Activated T-helper 17 cell treated with anti-CD3 and anti-CD28 coated beads, Interleukin-2, amount 50 U/mL, for 72 hours (primary cell): ENCODE data around the gene DDX27. TPM values are rescaled to one million over a fixed set of nuclear protein-coding genes. Genes with fewer than 3 reads are reported as not detected.

Experiments
- ATAC-seq: fragments of 150-1000 bp; cut with Tn5 transposase; replicated peaks from 2 replicates; pipeline ENCODE4 v1.10.0; 2021; ENCODE audit warnings: mild to moderate bottlenecking, moderate library complexity
- H3K27ac Mint-ChIP-seq: one replicate; pipeline ENCODE4 v1.8.0; 2022; ENCODE audit warnings: mixed read lengths
- H3K27me3 Mint-ChIP-seq: one replicate; pipeline ENCODE4 v1.8.0; 2022; ENCODE audit warnings: mixed read lengths
- H3K36me3 Mint-ChIP-seq: one replicate; pipeline ENCODE4 v1.8.0; 2022; ENCODE audit warnings: low read depth, mild to moderate bottlenecking, mixed read lengths
- H3K4me1 Mint-ChIP-seq: one replicate; pipeline ENCODE4 v1.8.0; 2022; ENCODE audit warnings: mixed read lengths
- H3K4me3 Mint-ChIP-seq: one replicate; pipeline ENCODE4 v1.8.0; 2022; ENCODE audit warnings: mild to moderate bottlenecking, mixed read lengths
- H3K9me3 Mint-ChIP-seq: one replicate; pipeline ENCODE4 v1.8.0; 2022; ENCODE audit warnings: mixed read lengths
- total RNA-seq, 2 donors: library from RNA; stranded (reverse); gene quantifications; one replicate each; pipeline ENCODE4 v1.2.3, GENCODE V29; 2022

Gene DDX27
- total RNA-seq, 2 donors from 2014 or later: 35.6 to 56.3 TPM

DNA sequence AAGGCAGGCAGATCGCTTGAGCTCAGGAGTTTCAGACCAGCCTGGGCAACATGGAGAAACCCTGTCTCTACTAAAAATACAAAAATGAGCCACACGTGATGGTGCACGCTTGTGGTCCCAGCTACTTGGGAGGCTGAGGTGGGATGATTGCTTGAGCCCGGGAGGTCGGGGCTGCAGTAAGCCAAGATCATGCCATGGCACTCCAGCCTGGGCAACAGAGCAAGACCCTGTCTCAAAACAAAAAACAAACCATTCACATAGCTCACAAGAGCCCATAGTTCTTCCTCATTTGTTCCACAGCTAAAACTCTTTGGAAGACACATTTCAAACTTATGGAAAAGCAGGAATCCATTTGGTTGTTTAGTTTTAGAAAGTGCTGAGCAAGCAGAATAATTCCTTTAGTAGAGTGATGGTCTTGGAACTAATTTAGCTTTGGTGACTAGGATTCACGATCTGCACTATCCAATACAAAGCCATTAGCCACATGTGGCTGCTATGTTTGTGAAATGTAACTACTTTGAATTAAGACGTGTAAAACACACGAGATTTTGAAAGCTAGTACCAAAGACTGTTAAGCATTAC, 54.6 kb downstream of the DDX27 start:
- no peak for ATAC-seq
- peak overlapping the region; percentile 17 for H3K27ac Mint-ChIP-seq
- H3K36me3 Mint-ChIP-seq: peaks cover 96% of the 10 kb centered on the region
- peaks cover 40% of the 10 kb centered on the region for H3K4me1 Mint-ChIP-seq
- peaks cover 4% of the 10 kb centered on the region for H3K9me3 Mint-ChIP-seq
- H3K4me3 Mint-ChIP-seq: peak overlapping the region; percentile 88
- H3K27me3 Mint-ChIP-seq: no peaks in the 10 kb centered on the region

DNA sequence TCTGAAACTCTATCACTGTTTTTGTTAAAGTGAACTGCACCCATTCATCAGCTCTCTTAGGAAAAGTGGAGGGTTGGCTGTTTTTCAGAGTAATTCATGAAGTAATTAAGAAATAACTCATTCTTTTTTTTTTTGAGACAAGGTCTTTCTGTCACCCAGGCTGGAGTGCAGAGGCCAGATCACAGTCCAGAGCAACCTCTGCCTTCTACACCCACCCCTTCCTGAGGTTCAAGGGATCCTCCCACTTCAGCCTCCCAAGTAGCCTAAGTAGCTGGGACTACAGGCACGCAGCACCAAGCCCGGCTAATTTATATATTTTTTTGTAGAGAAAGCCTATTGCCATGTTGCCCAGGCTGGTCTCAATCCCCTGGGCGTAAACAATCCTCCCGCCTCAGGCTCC, 56.0 kb downstream of the DDX27 start:
- ATAC-seq: no peak
- H3K9me3 Mint-ChIP-seq: peaks cover 2% of the 10 kb centered on the region

DNA sequence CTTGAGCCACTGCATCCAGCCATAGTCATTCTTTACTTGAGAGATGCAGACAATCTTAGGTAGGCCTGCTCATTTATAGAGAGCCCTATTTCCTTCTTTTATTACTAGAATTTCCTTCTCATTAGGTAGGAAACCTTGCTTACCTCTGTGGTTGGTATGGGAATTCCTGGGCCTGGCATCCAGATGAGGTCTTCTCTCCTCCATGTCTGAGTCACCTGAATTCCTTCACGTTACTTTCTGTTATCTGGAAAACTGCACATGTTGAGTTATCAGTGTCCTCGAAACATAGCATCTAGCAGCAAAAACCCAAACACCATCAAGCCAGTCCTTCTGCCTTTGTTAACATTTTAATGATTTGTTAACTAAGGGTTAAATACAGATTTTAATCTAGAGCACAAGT, 56.4 kb downstream of the DDX27 start:
- Mint-ChIP-seq H3K9me3 (peaks cover 6% of the 10 kb centered on the region), H3K4me1 (peaks cover 30% of the 10 kb centered on the region), H3K36me3 (peaks cover 96% of the 10 kb centered on the region), H3K4me3 (peak overlapping the region; percentile 98), H3K27me3 (no peaks in the 10 kb centered on the region), H3K27ac (peak overlapping the region; percentile 100)
- ATAC-seq: no peak

More for the DNA sequence above, 56.0 kb downstream of the DDX27 start:
- Mint-ChIP-seq H3K4me3 (peak overlapping the region; percentile 98), H3K27me3 (no peaks in the 10 kb centered on the region), H3K36me3 (peaks cover 96% of the 10 kb centered on the region), H3K27ac (peak overlapping the region; percentile 100), H3K4me1 (peaks cover 32% of the 10 kb centered on the region)

DNA sequence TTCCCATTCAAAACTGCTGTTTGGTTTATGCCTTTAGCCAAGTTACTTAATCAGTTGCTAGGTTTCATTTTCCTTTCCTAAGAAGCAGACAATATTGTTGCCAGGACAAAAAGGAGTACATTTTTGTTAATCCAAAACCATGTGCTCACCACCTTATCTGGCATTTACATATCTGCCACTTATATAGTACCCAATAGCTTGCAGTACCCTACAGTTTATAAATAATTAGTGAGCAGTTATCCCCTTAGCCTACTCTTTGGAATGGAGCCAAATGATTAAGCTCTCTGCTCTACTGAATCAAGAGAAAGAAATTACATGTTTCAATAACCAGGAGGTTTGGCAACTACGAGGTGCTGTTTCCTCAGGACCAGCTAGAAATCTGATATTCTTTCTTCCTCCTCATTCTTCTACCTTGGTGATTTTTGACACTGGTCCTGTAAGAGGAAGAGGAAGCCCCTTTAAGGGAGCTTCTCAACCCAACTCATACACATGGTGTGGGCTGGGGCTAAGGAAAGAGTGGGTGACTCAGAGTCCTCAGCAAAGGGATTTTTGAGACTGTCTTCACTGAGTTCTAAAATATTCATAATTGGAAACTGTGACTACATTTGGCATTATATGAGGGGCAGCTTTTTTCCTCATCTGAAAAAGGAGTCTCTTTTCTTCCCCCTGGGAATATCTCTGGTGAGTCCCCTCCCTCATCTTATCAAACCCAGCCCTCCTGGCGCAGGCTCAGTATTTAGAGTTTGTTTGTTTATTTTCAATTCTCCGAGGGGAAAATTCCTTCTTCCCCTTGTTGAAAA, 57.1 kb downstream of the DDX27 start:
- peaks cover 12% of the 10 kb centered on the region for H3K9me3 Mint-ChIP-seq
- peak; percentile 61 for ATAC-seq
- no peaks in the 10 kb centered on the region for H3K27me3 Mint-ChIP-seq
- H3K27ac Mint-ChIP-seq: peak overlapping the region; percentile 100
- peaks cover 27% of the 10 kb centered on the region for H3K4me1 Mint-ChIP-seq
- peaks cover 96% of the 10 kb centered on the region for H3K36me3 Mint-ChIP-seq
- peak overlapping the region; percentile 98 for H3K4me3 Mint-ChIP-seq

DNA sequence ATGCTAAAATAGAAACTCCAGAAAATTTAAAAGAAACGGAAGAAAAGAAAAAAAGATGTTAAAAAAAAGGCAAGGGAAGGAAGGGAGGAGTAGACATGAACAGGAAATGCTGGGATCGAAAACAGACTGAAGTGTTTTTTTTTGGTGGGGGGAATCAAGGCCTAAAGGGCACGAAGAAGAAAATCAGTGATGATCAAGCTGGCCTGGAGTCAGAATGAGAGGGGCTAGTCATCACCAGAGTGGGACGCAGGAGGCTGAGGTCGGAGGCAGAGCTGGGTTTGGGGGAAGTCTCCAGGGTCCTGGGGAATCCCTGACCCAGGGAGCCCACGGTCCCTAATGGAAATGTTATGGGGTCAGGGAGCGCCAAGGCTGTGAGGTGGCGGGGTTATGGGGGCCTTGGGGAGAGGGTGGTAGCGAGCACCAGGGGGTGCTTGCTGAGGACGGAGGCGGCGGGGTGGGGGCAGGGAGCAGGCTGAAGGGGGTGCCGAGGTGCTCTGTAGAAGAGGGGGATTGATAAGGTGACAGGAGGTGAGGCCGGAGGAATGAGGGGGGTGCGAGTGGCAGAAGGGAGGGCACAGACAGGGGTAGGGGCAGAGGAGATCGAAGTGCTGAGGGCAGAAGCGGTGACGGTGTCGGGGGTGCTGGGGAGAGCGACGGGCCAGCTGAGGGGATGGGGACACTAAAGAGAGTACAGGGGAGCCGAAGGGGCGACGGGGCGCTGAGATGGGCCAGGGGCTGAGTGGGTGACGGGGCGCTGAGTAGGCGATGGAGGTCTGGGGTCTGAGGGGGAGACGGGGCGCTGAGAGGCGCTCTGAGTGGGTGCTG, 58.0 kb downstream of the DDX27 start:
- Mint-ChIP-seq H3K4me1 (peaks cover 32% of the 10 kb centered on the region), H3K9me3 (peaks cover 13% of the 10 kb centered on the region), H3K36me3 (peaks cover 96% of the 10 kb centered on the region), H3K4me3 (peak overlapping the region; percentile 98), H3K27me3 (no peaks in the 10 kb centered on the region), H3K27ac (peak overlapping the region; percentile 100)
- ATAC-seq: peak; percentile 58

DNA sequence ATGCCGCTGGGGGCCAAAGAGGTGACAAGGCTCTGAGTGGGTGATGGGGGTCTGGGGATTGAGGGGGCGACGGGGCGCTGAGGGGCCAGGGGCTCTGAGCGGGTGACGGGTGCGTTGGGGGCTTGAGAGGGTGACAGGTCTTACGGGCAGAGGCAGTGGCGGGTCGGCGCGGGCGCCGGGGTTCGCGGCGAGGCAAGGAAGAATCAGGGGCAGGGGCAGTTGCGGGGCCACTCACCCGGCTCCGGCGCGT, 58.5 kb downstream of the DDX27 start:
- peaks cover 13% of the 10 kb centered on the region for H3K9me3 Mint-ChIP-seq
- peak overlapping the region; percentile 100 for H3K27ac Mint-ChIP-seq
- H3K4me3 Mint-ChIP-seq: peak overlapping the region; percentile 98
- no peaks in the 10 kb centered on the region for H3K27me3 Mint-ChIP-seq
- no peak for ATAC-seq
- H3K36me3 Mint-ChIP-seq: peaks cover 96% of the 10 kb centered on the region
- peaks cover 34% of the 10 kb centered on the region for H3K4me1 Mint-ChIP-seq

DNA sequence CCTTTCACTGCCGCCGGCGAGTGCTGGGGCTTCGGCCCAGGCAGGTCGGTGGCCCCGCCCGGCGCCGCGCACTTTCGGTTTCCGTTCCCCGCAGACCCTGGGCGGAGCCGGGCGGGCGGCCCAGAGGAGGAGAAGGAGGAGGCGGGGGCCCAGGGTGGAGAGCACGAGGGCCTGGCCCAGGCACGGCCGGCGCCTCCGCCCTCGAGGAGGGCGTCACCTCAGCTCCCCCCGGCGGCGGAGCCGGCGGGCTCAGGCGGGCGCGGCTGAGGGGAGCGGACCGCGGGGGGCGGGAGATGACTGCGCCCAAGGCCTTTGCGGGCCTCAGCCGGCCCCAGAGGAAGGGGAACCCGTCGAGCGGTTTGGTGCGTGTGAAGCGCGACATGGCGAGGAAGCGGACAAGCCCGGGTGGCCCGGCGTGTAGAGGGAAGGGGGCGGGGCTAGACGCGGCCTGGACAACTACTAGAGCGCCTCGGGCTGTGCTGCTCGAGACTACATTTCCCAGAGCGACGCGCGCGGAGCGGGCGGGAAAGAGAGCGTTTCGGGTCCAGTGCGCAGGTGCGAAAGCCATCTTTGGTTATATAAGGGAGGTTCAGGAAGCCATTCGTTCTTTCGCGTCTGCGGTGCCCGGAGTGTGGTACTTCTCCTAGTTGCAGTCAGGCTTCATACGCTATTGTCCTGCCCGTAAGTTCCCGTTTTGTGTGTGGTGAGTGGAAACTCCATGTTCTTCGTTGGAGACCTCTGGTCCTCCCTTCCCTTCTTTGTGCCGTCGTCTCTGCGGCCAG, 59.0 kb downstream of the DDX27 start, which contains the start of gene ZNFX1:
Gene ZNFX1, minus strand, starts transcription at position 22 of the 782 bp plus-strand sequence. CDS start 2,218 bp downstream, outside the sequence.
- no peaks in the 10 kb centered on the region for H3K27me3 Mint-ChIP-seq
- ATAC-seq: peak; percentile 79
- peaks cover 37% of the 10 kb centered on the region for H3K4me1 Mint-ChIP-seq
- peaks cover 15% of the 10 kb centered on the region for H3K9me3 Mint-ChIP-seq
- H3K27ac Mint-ChIP-seq: peak within 1 kb of the TSS; percentile 100
- peak within 1 kb of the TSS; percentile 98 for H3K4me3 Mint-ChIP-seq
- H3K36me3 Mint-ChIP-seq: peaks cover 96% of the 10 kb centered on the region

DNA sequence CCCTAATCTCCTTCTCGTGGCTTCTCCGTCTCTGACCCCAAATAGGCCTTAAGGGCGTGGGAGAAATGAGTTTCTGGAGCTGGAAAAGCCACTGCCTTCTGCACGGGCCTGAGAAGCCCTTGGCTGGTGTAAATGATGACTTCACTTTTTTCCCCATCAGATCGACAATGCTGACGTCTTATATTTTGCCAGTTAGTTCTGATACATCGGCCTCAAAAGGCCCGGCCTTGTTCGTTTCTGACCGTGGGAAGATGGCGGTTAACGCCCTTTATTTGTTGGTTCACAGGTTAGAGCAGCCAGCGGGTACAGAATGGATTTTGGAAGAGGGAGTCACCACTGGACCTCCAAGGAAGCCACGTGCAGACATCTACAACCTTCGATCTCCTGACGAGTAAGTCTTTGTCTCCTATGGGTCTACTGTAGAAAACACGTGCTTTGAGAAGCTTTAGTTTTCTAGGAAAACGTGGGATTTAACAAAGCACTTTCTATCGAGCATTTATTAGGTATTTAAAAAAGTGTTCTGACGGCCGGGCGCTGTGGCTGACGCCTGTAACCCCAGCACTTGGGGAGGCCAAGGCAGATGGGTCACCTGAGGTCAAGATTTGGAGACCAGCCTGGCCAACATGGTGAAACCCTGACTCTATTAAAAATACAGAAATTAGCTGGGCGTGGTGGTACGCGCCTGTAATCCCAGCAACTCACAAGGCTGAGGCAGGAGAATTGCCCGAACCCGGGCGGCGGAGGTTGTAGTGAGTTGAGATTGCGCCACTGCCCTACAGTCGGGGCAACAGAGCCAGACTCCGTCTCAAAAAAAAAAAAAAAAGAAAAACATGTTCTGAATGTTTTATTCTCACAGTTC, 59.8 kb downstream of the DDX27 start:
- peak overlapping the region; percentile 98 for H3K4me3 Mint-ChIP-seq
- H3K4me1 Mint-ChIP-seq: peaks cover 46% of the 10 kb centered on the region
- H3K27ac Mint-ChIP-seq: peak overlapping the region; percentile 100
- H3K9me3 Mint-ChIP-seq: peaks cover 16% of the 10 kb centered on the region
- peaks cover 96% of the 10 kb centered on the region for H3K36me3 Mint-ChIP-seq
- no peak for ATAC-seq
- H3K27me3 Mint-ChIP-seq: no peaks in the 10 kb centered on the region

DNA sequence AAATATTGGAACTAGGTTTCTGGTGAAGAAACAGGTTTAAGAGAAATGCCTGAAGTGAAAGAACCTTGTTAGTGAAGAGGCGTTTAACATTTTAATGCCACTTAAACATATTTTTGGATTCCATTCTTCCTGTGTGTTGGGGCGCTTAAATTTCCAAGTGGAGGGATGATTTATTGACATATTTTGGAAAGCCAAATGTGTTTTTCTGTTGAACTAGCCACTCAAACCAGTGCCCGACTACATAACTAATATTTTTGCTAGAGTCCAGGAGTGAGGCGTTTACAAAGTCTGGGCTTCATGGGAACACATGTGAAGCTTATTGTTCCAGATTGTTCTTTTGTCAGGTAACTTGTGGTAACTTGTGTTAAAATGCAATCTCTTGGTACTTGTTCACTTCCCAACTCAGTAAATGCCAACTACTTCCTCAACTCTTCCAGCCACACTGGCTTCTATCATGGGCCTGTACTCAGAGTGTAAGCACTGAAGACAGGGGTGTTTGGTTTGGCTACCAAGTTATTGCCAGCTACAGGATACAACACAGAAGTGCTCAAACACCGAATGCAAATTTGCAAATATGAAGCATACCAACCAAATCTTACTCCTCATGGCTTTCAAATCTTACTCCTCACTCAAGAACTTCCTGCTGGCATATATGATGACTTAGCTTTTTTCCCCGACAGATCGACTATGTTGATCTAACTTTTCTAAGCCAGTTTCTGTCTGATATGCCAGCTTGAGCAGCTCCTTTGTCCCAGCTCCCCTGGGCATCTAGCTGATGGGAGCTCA, 60.7 kb downstream of the DDX27 start:
- Mint-ChIP-seq H3K27ac (peak overlapping the region; percentile 100), H3K36me3 (peaks cover 99% of the 10 kb centered on the region), H3K27me3 (no peaks in the 10 kb centered on the region), H3K4me1 (peaks cover 51% of the 10 kb centered on the region), H3K4me3 (peak overlapping the region; percentile 98), H3K9me3 (peaks cover 16% of the 10 kb centered on the region)
- ATAC-seq: no peak

DNA sequence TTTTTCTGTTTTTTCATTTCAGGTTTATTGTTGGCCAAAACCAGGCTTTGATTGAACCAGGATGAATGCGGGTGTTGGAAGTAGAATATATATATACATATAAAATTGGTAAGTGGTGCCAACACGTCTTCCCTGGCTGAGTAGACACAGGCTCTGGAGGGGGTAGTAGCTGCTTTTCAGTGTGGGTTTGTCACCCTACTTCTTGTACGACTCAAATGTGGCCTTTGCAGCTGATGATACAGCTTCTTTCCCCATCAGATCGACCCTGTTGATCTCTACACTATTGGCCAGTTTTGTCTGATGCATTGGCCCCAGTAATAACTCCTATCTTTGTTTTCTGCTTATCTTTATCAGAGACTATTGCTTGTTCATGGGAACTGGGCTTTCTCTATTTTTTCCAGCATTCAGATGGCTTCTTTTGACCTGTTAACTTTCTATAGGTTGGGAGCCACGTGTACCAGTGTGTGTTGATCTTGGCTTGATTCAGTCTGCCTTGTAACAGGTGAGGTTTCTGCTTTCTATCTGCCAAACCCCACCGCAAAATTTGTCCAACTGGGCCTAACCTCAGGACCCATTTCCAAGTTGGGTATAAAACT, 61.3 kb downstream of the DDX27 start:
- no peak for ATAC-seq
- Mint-ChIP-seq H3K4me1 (peaks cover 57% of the 10 kb centered on the region), H3K9me3 (peaks cover 16% of the 10 kb centered on the region), H3K4me3 (peak overlapping the region; percentile 98), H3K36me3 (peaks cover 99% of the 10 kb centered on the region), H3K27ac (peak overlapping the region; percentile 100), H3K27me3 (no peaks in the 10 kb centered on the region)

DNA sequence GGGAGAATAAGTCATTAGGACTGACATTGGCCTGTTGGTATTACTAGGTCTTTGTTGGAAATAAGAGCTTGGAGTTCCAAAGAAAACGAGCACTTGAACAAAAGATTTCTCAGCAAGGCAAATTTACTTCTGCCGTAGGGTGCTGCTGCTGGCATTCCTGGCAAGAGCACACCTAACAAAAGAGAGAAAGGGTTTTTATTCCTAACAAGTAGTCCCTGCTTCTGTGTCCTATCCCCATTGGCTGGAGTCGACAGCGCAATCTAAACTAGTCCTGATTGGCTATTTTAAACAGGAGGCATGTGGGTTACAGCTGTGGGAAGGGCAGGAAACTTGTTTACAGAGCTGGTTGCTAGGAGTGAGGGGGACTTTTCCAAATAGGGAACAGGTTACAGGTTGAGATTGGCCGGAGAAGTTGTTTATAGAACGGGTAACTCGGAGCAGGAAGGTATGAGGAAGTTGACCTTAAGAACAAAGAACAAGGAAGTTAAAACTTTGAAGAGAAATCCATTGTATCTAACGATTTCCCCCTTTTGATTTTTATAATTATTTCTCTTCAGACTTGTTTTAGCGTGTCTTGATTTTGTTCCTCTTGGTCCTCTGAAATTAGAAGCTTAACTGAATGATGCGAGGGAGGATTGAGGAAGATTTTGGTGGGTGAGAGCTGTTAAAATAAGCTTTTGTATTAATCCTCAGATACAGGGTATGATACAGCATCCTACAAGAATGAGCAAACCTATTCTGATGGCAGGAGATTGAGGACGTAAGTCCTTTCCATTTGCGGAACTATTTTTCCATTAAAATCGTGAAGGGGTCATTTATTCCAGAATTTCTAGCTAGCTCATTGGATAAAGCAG, 62.1 kb downstream of the DDX27 start:
- Mint-ChIP-seq H3K9me3 (peaks cover 16% of the 10 kb centered on the region), H3K27me3 (no peaks in the 10 kb centered on the region), H3K36me3 (peaks cover 99% of the 10 kb centered on the region), H3K4me3 (peak overlapping the region; percentile 98), H3K27ac (peak overlapping the region; percentile 100), H3K4me1 (peaks cover 59% of the 10 kb centered on the region)
- ATAC-seq: no peak
